HG03066 (cell line): ENCODE results near the gene VWA3A.
"Not testable (repeated sequence)": the region's sequence is repeated elsewhere in the genome, so short reads cannot be mapped to it uniquely, and the experiment has no call there.

Source experiments
- ATAC-seq: cut with Tn5 transposase; IDR thresholded peaks from one replicate; pipeline ENCODE4 v1.9.1; 2021; ENCODE audit warnings: low read depth; ENCODE audit not compliant: unreplicated experiment

VWA3A gene

GRCh38 chr16:22081050-22081449 lies 11.3 kb upstream of the VWA3A start:
- no peak for ATAC-seq

- ATAC-seq: no peak
Observed at GRCh38 chr16:22086440-22086839, 5.9 kb upstream of the VWA3A start.

- no peak for ATAC-seq
Observed at GRCh38 chr16:22088642-22089041, 3.7 kb upstream of the VWA3A start.

GRCh38 chr16:22089910-22090309 lies 2.4 kb upstream of the VWA3A start:
- no peak for ATAC-seq

- no peak for ATAC-seq
Observed at GRCh38 chr16:22091721-22092120, 620 bp upstream of the VWA3A start.

GRCh38 chr16:22093331-22093730 lies 990 bp downstream of the VWA3A start:
- no peak for ATAC-seq

GRCh38 chr16:22093996-22094395 lies 1.7 kb downstream of the VWA3A start:
- no peak for ATAC-seq

GRCh38 chr16:22098405-22099255 lies 6.3 kb downstream of the VWA3A start:
- ATAC-seq: no peak

GRCh38 chr16:22099256-22099975 lies 7.1 kb downstream of the VWA3A start:
- ATAC-seq: no peak

- no peak for ATAC-seq
Observed at GRCh38 chr16:22103441-22103840, 11.1 kb downstream of the VWA3A start.

GRCh38 chr16:22109258-22109898 lies 17.0 kb downstream of the VWA3A start:
- no peak for ATAC-seq

GRCh38 chr16:22111629-22112028 lies 19.3 kb downstream of the VWA3A start:
- not testable (repeated sequence) for ATAC-seq

GRCh38 chr16:22116095-22116700 lies 23.9 kb downstream of the VWA3A start:
- no peak for ATAC-seq

- no peak for ATAC-seq
Observed at GRCh38 chr16:22117609-22118008, 25.3 kb downstream of the VWA3A start.

- no peak for ATAC-seq
Observed at GRCh38 chr16:22120440-22120839, 28.1 kb downstream of the VWA3A start.

- no peak for ATAC-seq
Observed at GRCh38 chr16:22122239-22122638, 29.9 kb downstream of the VWA3A start.

GRCh38 chr16:22123146-22123545 lies 30.8 kb downstream of the VWA3A start:
- ATAC-seq: no peak

GRCh38 chr16:22123759-22124490 lies 31.6 kb downstream of the VWA3A start:
- no peak for ATAC-seq

GRCh38 chr16:22124583-22125284 lies 32.4 kb downstream of the VWA3A start:
- ATAC-seq: no peak
